ENCODE data around the gene BRCA2. TPM values are rescaled to one million over a fixed set of nuclear protein-coding genes. Genes with fewer than 3 reads are reported as not detected.

Gene BRCA2, protein sequence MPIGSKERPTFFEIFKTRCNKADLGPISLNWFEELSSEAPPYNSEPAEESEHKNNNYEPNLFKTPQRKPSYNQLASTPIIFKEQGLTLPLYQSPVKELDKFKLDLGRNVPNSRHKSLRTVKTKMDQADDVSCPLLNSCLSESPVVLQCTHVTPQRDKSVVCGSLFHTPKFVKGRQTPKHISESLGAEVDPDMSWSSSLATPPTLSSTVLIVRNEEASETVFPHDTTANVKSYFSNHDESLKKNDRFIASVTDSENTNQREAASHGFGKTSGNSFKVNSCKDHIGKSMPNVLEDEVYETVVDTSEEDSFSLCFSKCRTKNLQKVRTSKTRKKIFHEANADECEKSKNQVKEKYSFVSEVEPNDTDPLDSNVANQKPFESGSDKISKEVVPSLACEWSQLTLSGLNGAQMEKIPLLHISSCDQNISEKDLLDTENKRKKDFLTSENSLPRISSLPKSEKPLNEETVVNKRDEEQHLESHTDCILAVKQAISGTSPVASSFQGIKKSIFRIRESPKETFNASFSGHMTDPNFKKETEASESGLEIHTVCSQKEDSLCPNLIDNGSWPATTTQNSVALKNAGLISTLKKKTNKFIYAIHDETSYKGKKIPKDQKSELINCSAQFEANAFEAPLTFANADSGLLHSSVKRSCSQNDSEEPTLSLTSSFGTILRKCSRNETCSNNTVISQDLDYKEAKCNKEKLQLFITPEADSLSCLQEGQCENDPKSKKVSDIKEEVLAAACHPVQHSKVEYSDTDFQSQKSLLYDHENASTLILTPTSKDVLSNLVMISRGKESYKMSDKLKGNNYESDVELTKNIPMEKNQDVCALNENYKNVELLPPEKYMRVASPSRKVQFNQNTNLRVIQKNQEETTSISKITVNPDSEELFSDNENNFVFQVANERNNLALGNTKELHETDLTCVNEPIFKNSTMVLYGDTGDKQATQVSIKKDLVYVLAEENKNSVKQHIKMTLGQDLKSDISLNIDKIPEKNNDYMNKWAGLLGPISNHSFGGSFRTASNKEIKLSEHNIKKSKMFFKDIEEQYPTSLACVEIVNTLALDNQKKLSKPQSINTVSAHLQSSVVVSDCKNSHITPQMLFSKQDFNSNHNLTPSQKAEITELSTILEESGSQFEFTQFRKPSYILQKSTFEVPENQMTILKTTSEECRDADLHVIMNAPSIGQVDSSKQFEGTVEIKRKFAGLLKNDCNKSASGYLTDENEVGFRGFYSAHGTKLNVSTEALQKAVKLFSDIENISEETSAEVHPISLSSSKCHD (N-terminal part only)
- 10.0 TPM for polyA plus RNA-seq (2013, experiment 1 of 2)
- polyA plus RNA-seq (2013, experiment 2 of 2): 8.7 TPM

DNA sequence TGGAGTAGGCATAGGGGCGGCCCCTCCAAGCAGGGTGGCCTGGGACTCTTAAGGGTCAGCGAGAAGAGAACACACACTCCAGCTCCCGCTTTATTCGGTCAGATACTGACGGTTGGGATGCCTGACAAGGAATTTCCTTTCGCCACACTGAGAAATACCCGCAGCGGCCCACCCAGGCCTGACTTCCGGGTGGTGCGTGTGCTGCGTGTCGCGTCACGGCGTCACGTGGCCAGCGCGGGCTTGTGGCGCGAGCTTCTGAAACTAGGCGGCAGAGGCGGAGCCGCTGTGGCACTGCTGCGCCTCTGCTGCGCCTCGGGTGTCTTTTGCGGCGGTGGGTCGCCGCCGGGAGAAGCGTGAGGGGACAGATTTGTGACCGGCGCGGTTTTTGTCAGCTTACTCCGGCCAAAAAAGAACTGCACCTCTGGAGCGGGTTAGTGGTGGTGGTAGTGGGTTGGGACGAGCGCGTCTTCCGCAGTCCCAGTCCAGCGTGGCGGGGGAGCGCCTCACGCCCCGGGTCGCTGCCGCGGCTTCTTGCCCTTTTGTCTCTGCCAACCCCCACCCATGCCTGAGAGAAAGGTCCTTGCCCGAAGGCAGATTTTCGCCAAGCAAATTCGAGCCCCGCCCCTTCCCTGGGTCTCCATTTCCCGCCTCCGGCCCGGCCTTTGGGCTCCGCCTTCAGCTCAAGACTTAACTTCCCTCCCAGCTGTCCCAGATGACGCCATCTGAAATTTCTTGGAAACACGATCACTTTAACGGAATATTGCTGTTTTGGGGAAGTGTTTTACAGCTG, at the start of gene BRCA2, which contains the start of gene ZAR1L:
BRCA2 (plus strand) TSS at position 271 of the 790 bp plus-strand sequence. CDS start 953 bp downstream, outside the sequence.
ZAR1L (minus strand) TSS at position 126 of the 790 bp plus-strand sequence. CDS start 3,438 bp downstream, outside the sequence.
- peak within 1 kb of the TSS; percentile 98 for H3K9ac ChIP-seq (ENCODE audit: low read depth, low read length)
- H3K9me3 ChIP-seq (ENCODE audit: insufficient read depth, low read depth, low read length): no peaks in the 10 kb centered on the region
- peak within 1 kb of the TSS; percentile 83 for H3K4me3 ChIP-seq (ENCODE audit: low read length)
- H3K4me1 ChIP-seq (ENCODE audit: insufficient read depth, low read length): peaks cover 7% of the 10 kb centered on the region; the same call in 1 of the 2 replicates
- peaks cover 20% of the 10 kb centered on the region for H3K36me3 ChIP-seq (ENCODE audit: insufficient read depth, low read length)
- H3K27me3 ChIP-seq (ENCODE audit: insufficient read depth, low read length): no peaks in the 10 kb centered on the region
- WGBS: 1% methylated on average over 60 of the region's 60 CpGs
- H3K27ac ChIP-seq (ENCODE audit: low read depth, low read length): peak within 1 kb of the TSS; percentile 95

DNA sequence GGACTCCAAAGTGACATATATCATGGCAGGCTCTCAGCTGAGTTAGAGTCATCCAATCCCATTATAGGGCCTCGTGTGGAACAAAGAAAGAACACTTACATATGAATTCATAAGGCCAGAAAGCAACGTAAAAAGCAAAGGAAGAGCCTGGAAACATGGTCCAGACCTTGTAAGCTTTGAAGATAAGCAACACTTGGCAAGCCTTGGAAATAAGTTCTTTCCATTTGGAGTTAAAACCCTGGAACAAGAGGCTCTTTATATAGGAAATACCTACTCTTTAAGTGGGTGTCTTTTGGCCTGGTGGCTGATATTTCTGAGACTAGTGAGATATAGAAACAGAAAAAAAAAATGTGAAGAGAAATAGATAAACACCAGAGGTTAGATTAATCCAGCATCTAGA, 49.6 kb upstream of the BRCA2 start:
- Histone ChIP-seq H3K36me3 (ENCODE audit: insufficient read depth, low read length) (no peaks in the 10 kb centered on the region), H3K4me3 (ENCODE audit: low read length) (no peak overlapping the region), H3K9ac (ENCODE audit: low read depth, low read length) (no peak overlapping the region), H3K9me3 (ENCODE audit: insufficient read depth, low read depth, low read length) (no peaks in the 10 kb centered on the region), H3K27ac (ENCODE audit: low read depth, low read length) (no peak overlapping the region), H3K4me1 (ENCODE audit: insufficient read depth, low read length) (no peaks in the 10 kb centered on the region), H3K27me3 (ENCODE audit: insufficient read depth, low read length) (no peaks in the 10 kb centered on the region)
- 87% methylated on average over 2 of the region's 2 CpGs for WGBS

DNA sequence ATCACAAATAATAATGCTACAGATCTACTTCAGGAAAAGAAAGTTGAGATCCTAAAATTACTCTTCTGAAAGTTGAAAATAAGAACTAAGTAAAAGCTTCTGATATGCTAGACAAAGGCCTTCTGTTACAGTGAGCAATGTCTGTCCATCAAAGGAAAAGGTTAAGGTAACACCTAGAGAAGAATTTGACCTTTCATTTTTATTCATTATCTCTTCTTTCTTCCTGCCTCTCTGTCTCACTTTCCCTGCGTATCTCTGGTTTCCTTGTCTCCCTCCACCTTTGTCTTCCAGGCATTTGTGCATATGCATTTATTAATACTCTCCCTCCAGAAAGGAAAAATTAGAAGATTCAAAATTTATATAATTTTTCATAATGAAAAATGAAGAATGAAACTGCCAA, 49.2 kb upstream of the BRCA2 start:
- no peaks in the 10 kb centered on the region for H3K9me3 ChIP-seq (ENCODE audit: insufficient read depth, low read depth, low read length)
- no peaks in the 10 kb centered on the region for H3K27me3 ChIP-seq (ENCODE audit: insufficient read depth, low read length)
- WGBS: 97% methylated on average over 1 of the region's 1 CpG
- H3K36me3 ChIP-seq (ENCODE audit: insufficient read depth, low read length): no peaks in the 10 kb centered on the region
- no peaks in the 10 kb centered on the region for H3K4me1 ChIP-seq (ENCODE audit: insufficient read depth, low read length)
- H3K27ac ChIP-seq (ENCODE audit: low read depth, low read length): no peak overlapping the region
- H3K4me3 ChIP-seq (ENCODE audit: low read length): no peak overlapping the region
- H3K9ac ChIP-seq (ENCODE audit: low read depth, low read length): no peak overlapping the region

DNA sequence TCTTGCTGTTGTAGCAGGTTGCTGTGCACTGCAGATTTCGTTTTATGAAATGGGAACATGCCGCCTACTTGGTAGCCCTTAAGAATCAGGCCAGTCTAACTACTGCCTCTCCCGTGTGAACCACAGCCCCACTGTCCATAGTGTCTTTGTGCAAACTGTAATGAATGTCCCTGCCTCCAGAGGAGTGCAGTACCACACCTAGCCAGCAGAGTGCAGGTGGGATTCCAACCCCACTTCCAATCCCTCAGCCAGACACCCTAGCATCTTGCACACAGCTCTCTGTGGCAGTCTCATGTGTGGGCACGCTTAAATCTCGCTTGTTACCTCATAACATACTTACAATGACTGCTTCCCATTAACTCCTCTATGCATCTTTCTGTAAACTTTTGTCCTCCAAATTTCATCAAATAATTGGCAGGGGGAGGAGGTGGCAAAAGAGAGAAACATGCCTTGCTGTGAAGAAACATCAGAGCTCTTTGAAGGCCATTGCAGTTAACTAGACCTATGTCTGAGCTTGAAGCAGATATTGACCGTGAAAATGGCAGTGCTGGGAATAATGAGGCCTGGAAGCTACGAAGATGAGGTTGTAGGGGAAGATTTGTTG, 47.4 kb upstream of the BRCA2 start:
- Histone ChIP-seq H3K9ac (ENCODE audit: low read depth, low read length) (no peak overlapping the region), H3K36me3 (ENCODE audit: insufficient read depth, low read length) (no peaks in the 10 kb centered on the region), H3K4me3 (ENCODE audit: low read length) (no peak overlapping the region), H3K27ac (ENCODE audit: low read depth, low read length) (no peak overlapping the region), H3K9me3 (ENCODE audit: insufficient read depth, low read depth, low read length) (no peaks in the 10 kb centered on the region), H3K27me3 (ENCODE audit: insufficient read depth, low read length) (no peaks in the 10 kb centered on the region), H3K4me1 (ENCODE audit: insufficient read depth, low read length) (no peaks in the 10 kb centered on the region)
- 81% methylated on average over 7 of the region's 7 CpGs for WGBS

DNA sequence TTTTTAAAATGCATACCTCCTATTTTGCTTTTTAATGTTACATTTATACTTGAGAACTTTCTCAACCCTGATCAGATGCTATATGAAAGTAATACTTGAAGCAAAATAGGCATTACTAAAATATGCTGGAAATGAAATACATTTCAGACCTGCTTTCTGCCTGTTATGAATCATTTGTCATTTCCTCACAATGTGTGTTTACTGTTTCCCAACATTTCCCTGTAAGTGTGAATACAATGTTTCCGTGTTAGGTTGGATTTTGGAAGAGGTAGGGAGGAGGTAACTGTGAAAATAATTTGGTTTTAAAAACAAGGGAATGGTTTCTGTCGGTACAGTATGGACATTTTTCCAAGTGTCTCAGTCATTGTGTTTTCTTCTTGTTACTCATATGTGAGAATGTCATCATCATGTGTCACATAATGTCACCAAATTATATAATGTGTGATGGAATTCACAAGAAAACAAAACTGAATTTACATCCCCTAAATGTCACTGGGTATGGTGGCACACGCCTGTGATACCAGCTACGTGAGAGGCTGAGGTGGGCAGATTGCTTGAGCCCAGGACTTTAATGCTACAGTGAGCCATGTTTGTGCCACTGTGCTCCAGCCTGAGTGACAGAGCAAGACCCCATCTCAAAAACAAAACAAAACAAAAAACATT, 43.2 kb upstream of the BRCA2 start:
- Histone ChIP-seq H3K4me1 (ENCODE audit: insufficient read depth, low read length) (no peaks in the 10 kb centered on the region), H3K9me3 (ENCODE audit: insufficient read depth, low read depth, low read length) (no peaks in the 10 kb centered on the region), H3K9ac (ENCODE audit: low read depth, low read length) (no peak overlapping the region), H3K27me3 (ENCODE audit: insufficient read depth, low read length) (no peaks in the 10 kb centered on the region), H3K27ac (ENCODE audit: low read depth, low read length) (no peak overlapping the region), H3K36me3 (ENCODE audit: insufficient read depth, low read length) (no peaks in the 10 kb centered on the region), H3K4me3 (ENCODE audit: low read length) (no peak overlapping the region)
- 94% methylated on average over 4 of the region's 4 CpGs for WGBS

DNA sequence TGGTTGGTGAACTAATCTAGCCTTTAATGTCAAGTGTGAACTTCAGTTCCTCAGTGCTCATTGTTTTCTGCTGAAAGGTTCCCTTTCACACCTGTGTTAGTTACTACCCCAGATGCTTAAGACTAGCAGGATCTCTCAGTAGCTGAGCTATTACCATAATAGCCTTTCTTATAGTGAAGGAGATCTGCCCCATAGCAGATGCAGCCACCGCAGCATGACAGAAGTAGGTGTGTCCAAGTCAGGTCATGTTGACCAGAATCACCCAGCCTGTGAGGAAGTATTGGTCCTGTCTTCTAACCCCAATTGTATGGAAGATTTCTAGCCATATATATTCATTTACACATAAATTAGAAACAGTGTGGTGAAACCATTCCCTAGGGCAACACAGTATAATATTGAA, 37.5 kb upstream of the BRCA2 start:
- H3K4me1 ChIP-seq (ENCODE audit: insufficient read depth, low read length): peaks cover 8% of the 10 kb centered on the region; the same call in 1 of the 2 replicates
- no peaks in the 10 kb centered on the region for H3K36me3 ChIP-seq (ENCODE audit: insufficient read depth, low read length)
- H3K9me3 ChIP-seq (ENCODE audit: insufficient read depth, low read depth, low read length): no peaks in the 10 kb centered on the region
- H3K9ac ChIP-seq (ENCODE audit: low read depth, low read length): no peak overlapping the region
- no peak overlapping the region for H3K4me3 ChIP-seq (ENCODE audit: low read length)
- 17% methylated on average over 1 of the region's 1 CpG for WGBS
- H3K27ac ChIP-seq (ENCODE audit: low read depth, low read length): no peak overlapping the region
- H3K27me3 ChIP-seq (ENCODE audit: insufficient read depth, low read length): no peaks in the 10 kb centered on the region

DNA sequence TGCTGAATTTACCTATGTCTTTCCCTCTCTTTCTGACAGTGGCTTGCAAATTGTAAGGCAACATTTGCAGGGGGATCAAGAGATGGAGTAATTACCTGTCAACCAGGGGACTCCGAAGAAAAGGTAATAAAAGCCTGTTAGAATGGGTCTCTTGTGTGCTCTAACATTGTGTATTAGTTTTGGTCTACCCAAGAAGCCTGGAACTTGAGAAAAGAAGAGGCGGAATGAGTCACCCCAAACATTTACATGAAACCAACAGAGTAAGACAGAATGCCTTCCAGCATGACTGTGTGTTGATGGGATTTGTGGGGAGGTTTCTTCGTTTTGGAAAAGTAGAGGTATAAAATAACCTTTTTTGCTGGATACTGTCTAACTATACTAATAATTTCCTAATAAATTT, 36.9 kb upstream of the BRCA2 start:
- Histone ChIP-seq H3K27me3 (ENCODE audit: insufficient read depth, low read length) (no peaks in the 10 kb centered on the region), H3K36me3 (ENCODE audit: insufficient read depth, low read length) (no peaks in the 10 kb centered on the region), H3K4me3 (ENCODE audit: low read length) (no peak overlapping the region), H3K9ac (ENCODE audit: low read depth, low read length) (no peak overlapping the region), H3K4me1 (ENCODE audit: insufficient read depth, low read length) (peaks cover 8% of the 10 kb centered on the region; the same call in 1 of the 2 replicates), H3K27ac (ENCODE audit: low read depth, low read length) (no peak overlapping the region), H3K9me3 (ENCODE audit: insufficient read depth, low read depth, low read length) (no peaks in the 10 kb centered on the region)
- WGBS: 72% methylated on average over 2 of the region's 3 CpGs

DNA sequence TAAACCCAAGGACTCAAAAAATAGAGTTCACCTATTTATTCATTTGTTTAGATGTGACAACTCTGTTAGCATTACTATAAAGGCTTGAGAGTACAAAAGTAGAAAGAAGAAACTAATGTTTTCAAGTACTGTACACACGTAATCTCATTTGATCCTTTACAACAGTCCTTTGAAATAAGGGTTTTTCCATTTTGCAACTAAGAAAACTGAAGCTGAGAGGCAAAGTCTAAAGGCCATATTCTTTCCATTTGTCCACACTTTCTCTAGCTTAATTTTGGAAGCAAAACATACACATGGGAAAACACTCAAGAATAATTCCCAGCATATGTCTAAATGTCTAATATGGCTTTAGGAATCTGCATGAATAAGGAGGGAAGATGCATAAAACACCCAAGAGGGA, 34.2 kb upstream of the BRCA2 start:
- WGBS: 75% methylated on average over 1 of the region's 1 CpG
- Histone ChIP-seq H3K27ac (ENCODE audit: low read depth, low read length) (no peak overlapping the region), H3K4me3 (ENCODE audit: low read length) (no peak overlapping the region)

DNA sequence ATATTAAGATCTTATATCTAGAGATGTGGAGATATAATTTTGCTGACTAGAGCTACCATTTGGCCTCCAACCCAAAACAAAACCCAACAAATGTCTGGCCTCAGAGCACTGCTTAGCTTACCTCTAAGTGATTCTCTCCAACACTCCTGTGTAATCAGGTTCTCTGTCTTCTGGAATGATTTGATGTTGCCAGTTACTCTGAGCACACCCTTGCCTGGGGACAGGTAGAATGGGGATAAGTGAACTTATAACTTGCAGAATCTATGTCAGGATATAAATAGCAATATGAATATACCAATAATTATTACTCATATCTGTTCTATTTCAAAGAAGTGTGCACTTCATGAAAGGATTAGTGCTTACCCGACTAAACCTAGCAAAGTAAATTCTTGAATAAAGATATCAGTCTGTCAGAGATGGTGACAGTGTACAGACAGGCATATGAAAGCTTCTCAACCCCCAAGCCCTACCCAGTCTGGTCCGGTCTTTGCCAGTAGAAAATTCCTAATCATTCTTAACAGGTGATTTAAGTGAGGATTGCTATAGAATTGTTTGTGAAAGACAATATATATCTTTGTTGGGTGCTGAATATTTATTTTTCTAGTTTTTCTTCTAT, 33.1 kb upstream of the BRCA2 start:
- WGBS: 93% methylated on average over 2 of the region's 2 CpGs
- Histone ChIP-seq H3K36me3 (ENCODE audit: insufficient read depth, low read length) (no peaks in the 10 kb centered on the region), H3K27ac (ENCODE audit: low read depth, low read length) (no peak overlapping the region)

More for the DNA sequence above, 34.2 kb upstream of the BRCA2 start:
- Histone ChIP-seq H3K9me3 (ENCODE audit: insufficient read depth, low read depth, low read length) (no peaks in the 10 kb centered on the region), H3K4me1 (ENCODE audit: insufficient read depth, low read length) (peaks cover 22% of the 10 kb centered on the region), H3K9ac (ENCODE audit: low read depth, low read length) (no peak overlapping the region), H3K27me3 (ENCODE audit: insufficient read depth, low read length) (no peaks in the 10 kb centered on the region), H3K36me3 (ENCODE audit: insufficient read depth, low read length) (no peaks in the 10 kb centered on the region)

More for the DNA sequence above, 33.1 kb upstream of the BRCA2 start:
- H3K4me3 ChIP-seq (ENCODE audit: low read length): no peak overlapping the region
- H3K27me3 ChIP-seq (ENCODE audit: insufficient read depth, low read length): no peaks in the 10 kb centered on the region
- no peak overlapping the region for H3K9ac ChIP-seq (ENCODE audit: low read depth, low read length)
- peaks cover 22% of the 10 kb centered on the region for H3K4me1 ChIP-seq (ENCODE audit: insufficient read depth, low read length)
- H3K9me3 ChIP-seq (ENCODE audit: insufficient read depth, low read depth, low read length): no peaks in the 10 kb centered on the region
